HG03135 (cell line): ENCODE data around the gene MCF2L.
"Not testable (repeated sequence)": the region's sequence is repeated elsewhere in the genome, so short reads cannot be mapped to it uniquely, and the experiment has no call there.

Source experiments
- ATAC-seq: cut with Tn5 transposase; IDR thresholded peaks from one replicate; pipeline ENCODE4 v1.9.1; 2021; ENCODE audit warnings: mild to moderate bottlenecking, moderate library complexity; ENCODE audit not compliant: unreplicated experiment

The MCF2L gene

GRCh38 chr13:113045251-113046127 lies 76.5 kb downstream of the MCF2L start:
- ATAC-seq = no peak

GRCh38 chr13:113046128-113046882 lies 77.3 kb downstream of the MCF2L start:
- no peak for ATAC-seq

GRCh38 chr13:113046883-113047244 lies 77.8 kb downstream of the MCF2L start:
- no peak for ATAC-seq

- ATAC-seq = no peak
Observed at GRCh38 chr13:113047587-113047986, 78.6 kb downstream of the MCF2L start.

- ATAC-seq = no peak
Observed at GRCh38 chr13:113048766-113049165, 79.8 kb downstream of the MCF2L start.

GRCh38 chr13:113049521-113049941 lies 80.5 kb downstream of the MCF2L start:
- ATAC-seq = no peak

GRCh38 chr13:113049981-113050380 lies 81.0 kb downstream of the MCF2L start:
- no peak for ATAC-seq

GRCh38 chr13:113050734-113051431 lies 81.9 kb downstream of the MCF2L start:
- no peak for ATAC-seq

GRCh38 chr13:113051641-113052040 lies 82.6 kb downstream of the MCF2L start:
- no peak for ATAC-seq

GRCh38 chr13:113052206-113052605 lies 83.2 kb downstream of the MCF2L start:
- ATAC-seq = no peak

- ATAC-seq = no peak
Observed at GRCh38 chr13:113052971-113053370, 84.0 kb downstream of the MCF2L start.

GRCh38 chr13:113053376-113053775 lies 84.4 kb downstream of the MCF2L start:
- ATAC-seq = no peak

- ATAC-seq = no peak
Observed at GRCh38 chr13:113053801-113054604, 85.0 kb downstream of the MCF2L start.

GRCh38 chr13:113057084-113057483 lies 88.1 kb downstream of the MCF2L start:
- no peak for ATAC-seq

- ATAC-seq = not testable (repeated sequence)
Observed at GRCh38 chr13:113057559-113057958, 88.5 kb downstream of the MCF2L start.

GRCh38 chr13:113058129-113058987 lies 89.3 kb downstream of the MCF2L start:
- ATAC-seq = no peak

GRCh38 chr13:113058988-113059850 lies 90.2 kb downstream of the MCF2L start:
- no peak for ATAC-seq

GRCh38 chr13:113059891-113060290 lies 90.9 kb downstream of the MCF2L start:
- no peak for ATAC-seq
